HG02840 (cell line): ENCODE measurements around the gene FAM193B.
A peak's percentile ranks its signal among the peaks of the same experiment; 100 is the strongest.

Experiments
- ATAC-seq: cut with Tn5 transposase; IDR thresholded peaks from one replicate; pipeline ENCODE4 v1.9.1; 2021; ENCODE audit warnings: mild to moderate bottlenecking, moderate library complexity, moderate number of reproducible peaks; ENCODE audit not compliant: unreplicated experiment, low FRiP score

Gene FAM193B

DNA sequence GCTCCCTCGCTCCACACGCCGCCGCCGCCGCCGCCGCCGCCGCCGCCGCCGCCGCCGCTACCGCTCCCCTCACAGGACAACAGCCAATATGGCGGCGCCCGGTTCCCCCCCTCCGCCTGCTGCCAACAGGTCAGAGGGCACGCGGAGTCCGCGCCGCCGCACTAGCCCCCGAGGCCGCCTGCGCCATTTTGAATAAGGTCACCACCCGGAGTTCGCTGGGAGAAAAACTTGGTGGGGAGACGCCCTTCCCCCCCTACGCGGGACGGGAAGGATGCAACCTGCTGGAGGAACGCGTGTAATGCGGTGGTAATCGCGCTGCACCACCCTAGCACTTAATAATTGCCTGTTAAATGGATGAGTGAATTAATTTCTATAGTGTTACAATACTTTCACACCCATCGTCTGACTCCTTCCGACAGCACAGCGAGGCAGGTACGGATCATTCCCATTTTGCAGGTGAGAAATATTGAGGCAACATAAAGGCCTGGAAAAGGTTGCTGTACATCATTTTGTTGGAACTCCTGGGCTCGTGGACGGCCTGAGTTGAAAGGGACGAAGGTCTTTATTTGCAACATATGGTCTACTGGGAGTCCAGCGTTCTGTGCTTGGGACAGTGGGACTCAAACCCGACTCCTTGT, at the start of gene FAM193B:
TSS of gene FAM193B (minus strand) at position 90 of the 638 bp plus-strand sequence. CDS start 105 bp downstream, outside the sequence.
- peak; percentile 86 for ATAC-seq

DNA sequence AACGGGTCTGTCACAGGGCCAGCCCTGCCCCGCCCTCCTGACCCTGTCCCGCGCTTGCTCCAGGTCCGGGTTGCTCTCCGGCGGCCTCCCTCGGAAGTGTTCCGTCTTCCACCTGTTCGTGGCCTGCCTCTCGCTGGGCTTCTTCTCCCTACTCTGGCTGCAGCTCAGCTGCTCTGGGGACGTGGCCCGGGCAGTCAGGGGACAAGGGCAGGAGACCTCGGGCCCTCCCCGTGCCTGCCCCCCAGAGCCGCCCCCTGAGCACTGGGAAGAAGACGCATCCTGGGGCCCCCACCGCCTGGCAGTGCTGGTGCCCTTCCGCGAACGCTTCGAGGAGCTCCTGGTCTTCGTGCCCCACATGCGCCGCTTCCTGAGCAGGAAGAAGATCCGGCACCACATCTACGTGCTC, 49.8 kb upstream of the FAM193B start:
- ATAC-seq, result no peak

DNA sequence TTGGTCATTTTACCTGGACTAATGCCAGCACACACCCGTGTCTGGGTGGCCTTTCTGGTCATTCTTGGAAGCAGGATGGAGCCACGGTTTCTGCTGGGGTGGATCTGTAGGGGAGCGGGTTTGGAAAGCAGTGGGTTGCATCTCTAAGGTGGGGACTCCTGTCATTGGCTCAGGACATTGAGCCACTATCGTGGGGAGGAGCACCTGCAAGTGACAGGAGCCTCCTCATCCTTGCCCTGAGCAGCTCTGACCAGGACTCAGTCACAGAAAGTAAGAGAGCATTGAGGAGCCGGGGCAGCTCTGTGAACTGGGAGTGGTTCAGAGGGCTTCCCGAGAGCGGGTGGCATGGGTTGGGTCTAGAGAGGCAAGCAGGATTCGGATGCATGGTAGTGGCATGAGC, 49.3 kb upstream of the FAM193B start:
- no peak for ATAC-seq

DNA sequence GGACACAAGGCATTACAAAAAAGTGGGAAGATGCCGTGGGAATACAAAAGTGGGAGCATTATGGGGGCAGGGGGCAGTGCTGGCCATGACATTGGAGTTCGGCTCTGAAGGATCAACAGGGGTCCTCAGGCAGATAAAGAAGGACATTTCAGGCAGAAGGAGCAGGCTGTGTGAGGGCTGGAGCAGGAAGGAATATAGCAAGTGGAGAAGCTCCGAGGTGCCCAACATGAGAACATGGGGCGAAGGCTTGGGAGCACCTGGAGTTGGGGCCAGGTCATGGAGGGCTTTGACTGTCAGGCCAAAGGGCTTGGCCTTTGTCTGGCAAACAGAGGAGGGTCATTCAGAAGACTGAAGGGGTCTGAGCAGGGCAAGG, 48.1 kb upstream of the FAM193B start:
- no peak for ATAC-seq

DNA sequence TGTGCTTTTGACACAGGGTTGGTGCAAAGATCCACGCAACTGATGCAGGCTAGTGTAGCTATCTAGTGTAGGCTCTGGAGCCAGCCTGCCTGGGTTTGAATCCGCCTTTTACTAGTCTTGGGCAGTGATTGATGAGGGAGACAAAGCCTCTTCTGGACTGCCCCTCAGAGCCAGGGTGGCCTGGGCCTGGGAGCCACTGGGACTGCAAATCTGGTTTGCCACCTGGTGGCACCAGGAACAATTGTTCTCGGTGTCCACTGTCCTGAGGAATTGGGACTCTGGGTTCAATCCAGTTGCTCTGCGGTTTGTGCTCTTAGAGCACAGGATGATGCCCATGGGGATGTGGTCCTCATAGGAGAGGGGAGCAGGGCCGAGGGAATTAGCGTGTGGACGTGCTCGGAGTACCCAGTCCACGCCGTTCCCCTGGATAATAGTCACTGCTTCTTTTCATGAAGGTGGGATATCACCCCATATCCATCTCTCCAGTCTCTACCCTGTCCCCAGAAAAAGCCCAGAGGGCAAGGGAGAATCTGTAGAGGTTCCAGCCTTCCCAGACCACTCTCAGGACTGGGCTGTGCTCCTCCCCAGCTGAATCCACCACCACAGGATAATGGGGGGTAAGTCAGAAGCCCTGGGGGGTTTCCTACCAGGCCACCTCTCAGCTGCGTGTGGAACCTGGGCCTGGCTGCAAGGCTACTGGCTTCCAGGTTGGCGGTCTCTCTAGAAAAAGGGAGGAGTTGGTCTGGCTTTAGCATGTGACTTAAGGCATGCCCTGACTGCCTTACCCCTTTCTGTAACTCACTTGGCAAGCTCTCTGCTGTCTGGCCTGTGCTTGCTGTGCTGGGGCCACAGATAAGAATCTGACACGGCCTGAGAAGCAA, 47.5 kb upstream of the FAM193B start:
- ATAC-seq, result no peak

DNA sequence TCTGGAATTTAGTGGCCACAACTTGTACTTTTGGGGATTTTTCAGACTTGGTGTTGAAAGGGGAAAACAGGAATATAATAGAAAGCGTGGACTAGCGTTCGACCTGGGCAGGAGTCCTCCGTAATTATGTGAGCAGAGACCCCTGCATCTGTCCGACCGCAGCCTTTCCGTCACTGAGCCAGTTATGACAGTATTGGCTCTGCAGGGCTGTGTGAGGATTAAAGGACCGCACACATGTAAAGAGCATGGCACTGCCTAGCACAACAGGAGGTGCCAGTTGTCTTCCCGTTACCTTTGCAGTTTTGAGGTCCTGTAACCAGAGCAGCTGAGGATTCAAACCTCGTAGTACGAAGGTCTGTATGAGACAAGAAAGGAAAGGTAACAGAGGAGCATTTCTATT, 46.8 kb upstream of the FAM193B start:
- ATAC-seq, result no peak

DNA sequence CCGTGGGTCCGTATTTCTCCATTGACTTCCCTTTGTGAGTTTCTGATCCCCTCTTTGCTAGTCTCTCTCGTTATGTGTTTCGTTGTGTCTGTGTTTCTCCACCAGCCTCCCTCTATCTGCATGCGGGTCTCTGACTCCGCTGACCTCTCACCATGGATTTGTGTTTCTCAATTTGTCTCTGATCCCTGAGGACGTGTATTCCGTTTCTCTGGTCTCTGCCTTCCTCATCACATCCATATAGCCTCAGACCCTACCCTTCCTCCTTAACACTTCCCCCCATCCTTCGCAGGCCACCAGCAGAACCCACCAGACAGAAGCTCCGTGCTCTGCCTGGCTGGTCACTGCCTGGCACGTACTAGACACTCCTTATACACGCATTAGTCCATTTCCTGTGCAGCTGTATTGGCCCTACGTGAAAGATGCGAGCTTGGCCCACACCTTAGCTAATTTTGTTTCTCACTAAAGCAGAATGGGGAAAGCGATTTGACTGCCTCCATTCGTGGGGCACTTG, 46.2 kb upstream of the FAM193B start:
- no peak for ATAC-seq

DNA sequence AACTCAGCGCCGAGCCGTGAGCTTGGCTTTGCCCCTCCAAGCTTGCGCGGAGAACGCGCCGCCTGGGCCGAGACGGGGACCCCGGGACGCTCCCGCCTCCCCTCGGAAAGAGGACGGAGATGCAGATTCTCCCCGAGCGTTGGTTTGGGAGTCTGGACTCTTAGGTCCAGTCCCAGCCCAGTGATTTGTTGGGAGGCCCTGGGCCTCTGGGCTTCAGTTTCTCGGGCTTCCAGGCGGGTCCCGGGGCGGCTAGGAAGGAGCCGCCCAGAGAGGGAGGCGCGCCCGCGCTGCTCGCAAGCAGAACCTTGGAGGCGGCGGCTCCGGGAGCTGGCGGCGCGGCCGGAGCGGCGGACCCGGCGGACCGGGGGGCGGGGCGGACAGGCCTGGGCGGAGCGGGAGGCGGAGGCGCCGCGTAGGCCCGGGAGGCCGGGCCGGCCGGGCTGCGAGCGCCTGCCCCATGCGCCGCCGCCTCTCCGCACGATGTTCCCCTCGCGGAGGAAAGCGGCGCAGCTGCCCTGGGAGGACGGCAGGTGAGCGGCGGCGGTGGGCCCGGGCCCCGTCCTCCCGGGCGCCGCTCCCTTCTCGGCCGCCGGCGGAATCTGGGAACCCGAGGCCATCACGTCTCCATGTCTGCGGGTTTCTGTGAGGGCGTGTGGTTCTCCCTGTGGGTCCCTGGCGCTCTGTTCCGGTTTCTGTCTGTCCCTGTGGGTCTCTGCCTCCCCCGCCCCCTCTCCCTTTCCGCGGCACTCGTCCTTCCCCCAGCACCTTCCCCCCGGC, 45.6 kb upstream of the FAM193B start, which contains the start of gene B4GALT7:
TSS of gene B4GALT7 (plus strand) at position 402 of the 777 bp plus-strand sequence. CDS start at position 481, 79 bp downstream.
- ATAC-seq, result peak; percentile 81

DNA sequence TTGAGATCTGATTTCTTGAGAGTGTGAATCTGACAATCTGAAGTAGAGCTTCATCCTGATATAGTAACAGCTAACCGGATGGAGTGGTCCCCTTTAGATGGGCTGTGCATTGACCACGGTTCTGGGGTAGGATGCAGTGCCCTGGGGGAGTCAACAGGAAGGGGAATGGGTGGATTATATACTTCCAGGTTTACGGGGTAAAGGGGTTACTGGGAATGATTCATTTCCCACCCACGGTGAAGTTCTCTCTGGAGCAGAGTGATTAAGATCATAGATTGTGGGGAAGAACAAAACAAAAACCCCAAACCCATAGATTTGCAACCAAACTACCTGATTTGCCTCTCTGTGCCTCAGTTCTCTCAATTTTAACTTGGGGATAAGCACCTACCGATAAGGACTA, 44.1 kb upstream of the FAM193B start:
- no peak for ATAC-seq

DNA sequence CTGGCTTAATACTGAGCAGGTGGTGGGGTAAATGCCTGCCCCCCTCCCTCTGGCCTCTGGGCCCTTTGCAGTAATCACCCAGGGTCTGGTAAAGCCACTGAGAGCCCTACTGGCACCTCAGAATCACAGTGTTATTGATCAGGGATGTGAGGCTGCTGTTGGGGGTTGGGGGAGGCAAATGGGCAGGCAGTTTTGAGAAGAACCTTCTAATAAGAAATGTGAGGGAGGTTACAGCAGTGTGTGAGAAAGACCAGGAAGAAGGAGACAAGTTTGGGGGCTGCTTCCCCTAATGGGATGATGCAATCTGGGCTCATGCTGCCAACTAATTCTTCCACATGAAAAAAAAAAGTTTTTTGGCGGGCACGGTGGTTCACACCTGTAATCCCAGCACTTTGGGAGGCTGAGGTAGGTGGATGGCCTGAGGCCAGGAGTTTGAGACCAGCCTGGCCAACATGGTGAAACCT, 42.4 kb upstream of the FAM193B start:
- no peak for ATAC-seq

DNA sequence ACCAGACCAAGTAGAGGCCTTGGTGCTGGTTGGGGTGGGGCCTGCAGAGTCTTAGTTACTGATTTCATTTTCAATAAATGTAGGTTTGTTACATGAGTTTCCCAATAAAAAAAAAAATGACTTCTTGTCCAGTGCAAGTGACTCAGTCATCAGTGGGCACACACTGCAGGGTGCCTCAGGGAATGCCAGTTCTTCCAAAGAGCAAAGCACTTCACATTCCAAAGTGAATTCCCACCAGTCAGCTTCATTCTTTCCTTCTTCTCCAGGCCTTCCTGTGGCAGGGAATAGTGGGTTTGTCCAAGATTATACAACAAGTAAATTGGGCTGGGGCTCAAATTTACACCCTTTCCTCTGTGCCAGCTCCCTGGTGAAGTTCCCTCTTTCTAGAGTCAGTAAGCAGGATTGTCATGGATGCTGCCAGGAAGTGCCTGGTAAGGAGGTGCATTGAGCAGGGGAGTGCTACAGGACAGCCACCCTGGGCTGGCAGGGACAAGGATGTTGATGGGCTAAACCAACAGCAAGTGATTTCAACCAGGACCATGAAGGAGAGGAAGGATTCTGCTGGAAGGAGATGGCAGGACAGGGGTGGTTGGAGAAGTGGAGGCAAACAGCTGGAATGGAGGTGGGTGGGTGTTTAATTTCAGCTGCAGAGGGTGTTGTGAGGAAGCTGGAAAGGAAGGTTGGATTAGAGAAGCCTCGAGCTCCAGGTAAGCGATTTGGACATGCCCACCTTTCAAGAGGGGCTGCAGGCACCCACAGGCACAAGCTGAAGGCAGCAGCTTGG, 41.8 kb upstream of the FAM193B start:
- no peak for ATAC-seq

DNA sequence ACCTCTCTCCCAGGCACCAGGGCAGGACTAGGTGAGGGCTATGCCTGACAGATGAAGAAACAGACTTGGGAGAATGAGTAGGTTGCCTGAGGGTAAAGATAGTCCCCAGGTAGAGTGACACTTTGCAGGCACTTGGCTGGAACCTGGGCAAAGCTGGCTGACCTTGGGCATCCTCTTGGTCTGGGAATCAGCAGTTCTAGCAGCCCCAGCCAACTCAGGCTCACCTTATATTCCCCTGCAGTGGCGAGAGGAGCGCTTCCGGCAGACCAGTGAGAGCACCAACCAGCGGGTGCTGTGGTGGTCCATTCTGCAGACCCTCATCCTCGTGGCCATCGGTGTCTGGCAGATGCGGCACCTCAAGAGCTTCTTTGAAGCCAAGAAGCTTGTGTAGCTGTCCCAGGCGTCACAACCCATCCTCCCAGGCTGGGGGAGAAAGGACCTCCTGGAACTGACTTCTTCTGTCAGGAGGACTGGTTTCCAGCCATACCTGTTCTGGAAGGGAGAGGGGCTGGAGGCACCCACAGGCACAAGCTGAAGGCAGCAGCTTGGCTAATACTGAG, 40.7 kb upstream of the FAM193B start:
- no peak for ATAC-seq

DNA sequence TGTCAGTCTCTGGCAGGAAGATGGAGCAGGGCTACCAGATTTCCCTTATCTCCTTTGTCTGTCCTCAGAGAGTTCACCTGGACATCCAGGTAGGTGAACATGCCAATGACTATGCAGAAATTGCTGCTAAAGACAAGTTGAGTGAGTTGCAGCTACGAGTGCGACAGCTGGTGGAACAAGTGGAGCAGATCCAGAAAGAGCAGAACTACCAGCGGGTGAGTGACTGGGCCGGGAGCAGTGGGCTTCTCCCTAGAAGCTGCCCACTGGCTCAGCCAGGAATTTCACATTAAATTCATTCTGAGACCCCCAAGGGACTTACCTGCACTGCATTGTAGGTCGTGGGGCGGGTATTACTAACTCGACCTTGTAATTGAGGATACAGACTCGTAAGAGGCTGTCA, 39.7 kb upstream of the FAM193B start:
- no peak for ATAC-seq

DNA sequence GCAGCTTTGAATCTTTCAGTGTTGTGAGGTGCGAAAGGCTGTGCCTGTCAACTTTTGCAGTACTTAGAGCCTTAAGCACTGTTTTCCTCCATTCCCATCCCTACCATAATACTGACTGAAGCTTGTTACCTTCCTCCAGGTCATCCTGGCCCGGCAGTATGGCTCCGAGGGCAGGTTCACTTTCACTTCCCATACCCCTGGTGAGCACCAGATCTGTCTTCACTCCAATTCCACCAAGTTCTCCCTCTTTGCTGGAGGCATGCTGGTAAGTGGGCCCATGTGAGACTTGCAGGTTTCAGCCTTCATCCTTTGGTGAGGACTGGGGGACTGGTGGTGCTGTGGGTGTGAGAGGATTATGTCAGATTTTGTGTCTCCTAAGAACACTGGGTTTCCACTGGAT, 39.1 kb upstream of the FAM193B start:
- ATAC-seq, result no peak

DNA sequence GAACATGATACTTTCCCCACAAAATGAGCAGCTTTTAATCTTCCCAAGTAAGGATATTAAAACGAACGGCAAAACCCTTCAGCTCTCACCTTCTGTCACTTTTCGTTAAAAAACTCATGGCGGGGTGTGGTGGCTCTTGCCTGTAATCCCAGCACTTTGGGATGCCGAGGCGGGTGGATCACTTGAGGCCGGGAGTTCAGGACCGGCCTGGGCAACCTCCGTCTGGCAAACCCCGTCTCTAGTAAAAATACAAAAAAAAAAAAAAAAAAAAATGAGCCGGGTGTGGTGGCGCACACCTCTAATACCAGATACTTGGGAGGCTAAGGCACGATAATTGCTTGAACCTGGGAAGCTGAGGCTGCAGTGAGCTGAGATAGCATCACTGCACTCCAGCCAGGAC, 38.5 kb upstream of the FAM193B start:
- ATAC-seq, result no peak

DNA sequence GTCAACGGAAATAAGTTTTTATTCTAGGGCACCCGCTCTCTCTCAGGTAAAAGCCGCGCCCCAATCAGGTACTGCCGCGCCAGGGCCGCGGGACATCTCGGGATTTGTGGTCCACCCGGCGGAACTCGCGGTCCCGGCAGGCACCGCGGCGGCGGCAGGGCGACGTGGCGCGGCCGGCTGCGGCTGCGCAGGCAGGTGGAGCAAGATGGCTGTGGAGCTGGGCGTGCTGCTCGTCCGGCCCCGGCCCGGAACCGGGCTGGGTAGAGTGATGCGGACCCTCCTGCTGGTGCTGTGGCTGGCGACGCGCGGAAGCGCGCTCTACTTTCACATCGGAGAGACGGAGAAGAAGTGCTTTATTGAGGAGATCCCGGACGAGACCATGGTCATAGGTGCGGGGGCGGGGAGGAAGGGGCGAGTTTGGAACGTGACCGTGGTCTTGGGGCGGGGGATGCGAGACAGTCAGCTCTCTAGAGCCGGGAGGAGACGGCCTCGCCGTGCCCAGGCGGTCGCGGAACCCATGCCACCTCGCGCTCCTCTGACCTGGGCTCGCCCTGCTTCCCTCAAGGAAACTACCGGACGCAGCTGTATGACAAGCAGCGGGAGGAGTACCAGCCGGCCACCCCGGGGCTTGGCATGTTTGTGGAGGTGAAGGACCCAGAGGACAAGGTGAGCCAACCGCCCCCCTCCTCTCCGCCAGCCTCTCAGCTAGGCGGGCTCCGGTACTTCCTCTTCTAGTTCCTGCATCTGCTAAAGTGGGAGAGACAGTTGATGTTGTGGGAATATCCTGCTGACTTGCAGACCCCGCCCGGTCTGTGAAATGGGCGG, 37.9 kb upstream of the FAM193B start, which contains the start of gene TMED9:
TSS of gene TMED9 (plus strand) at position 194 of the 825 bp plus-strand sequence. CDS start at position 206, 12 bp downstream.
- ATAC-seq, result peak; percentile 90

DNA sequence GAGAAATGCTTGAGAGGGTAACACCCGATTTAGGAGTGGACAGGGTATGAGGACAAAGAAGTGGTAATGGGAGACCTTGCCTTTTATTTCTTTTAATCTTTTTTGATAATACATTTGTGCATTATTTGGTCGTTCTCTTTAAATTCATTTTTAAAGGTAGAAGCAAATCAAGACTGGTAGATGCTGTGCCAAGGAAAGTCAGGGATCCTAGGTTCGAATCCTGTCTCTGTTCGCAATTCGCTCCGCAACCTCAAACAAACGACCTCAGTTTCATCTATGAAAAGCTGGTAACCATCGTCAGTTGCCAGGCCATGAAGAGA, 37.3 kb upstream of the FAM193B start:
- ATAC-seq, result no peak

DNA sequence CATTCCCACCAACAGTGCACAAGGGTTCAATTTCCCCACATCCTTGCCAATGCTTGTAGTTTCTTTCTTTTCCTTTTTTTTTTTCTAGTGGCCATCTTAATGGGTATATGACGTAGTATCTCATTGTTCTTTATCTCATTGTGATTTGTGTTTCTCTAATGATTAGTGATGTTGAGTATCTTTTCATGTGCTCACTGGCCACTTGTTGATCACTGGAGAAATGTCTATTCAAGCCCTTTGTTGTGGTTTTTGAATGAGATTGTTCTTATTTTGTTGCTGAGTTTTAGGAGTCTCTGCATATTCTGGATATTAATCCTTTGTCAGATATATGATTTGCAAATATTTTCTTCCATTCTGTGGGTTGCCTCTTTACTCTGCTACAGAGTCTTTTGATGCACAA, 36.0 kb upstream of the FAM193B start:
- no peak for ATAC-seq

DNA sequence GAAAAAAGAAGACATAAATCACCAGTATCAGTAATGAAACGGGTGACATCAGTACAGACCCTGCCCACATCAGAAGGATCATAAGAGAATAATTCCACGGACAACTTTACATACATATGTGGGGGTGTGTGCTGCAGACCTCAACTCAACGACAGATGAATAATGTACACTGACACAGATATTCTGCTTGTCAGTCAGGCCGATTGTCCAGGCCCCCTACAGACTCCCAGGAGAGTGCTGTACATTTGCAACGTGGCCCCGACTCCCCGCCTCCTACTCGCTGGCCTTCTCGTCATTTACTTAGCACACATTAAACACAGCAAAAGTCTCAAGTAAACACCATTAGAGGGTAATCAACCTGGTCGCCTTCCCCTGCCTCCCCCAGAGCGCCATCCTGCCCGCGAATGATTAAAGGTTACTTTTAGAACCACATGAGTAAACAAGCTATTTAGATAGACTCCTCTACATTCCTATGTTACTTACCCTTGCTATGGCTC, 34.1 kb upstream of the FAM193B start:
- ATAC-seq, result no peak
